ENCODE measurements around the gene JAG2. TPM values are rescaled to one million over a fixed set of nuclear protein-coding genes. Genes with fewer than 3 reads are reported as not detected.

JAG2 gene
- total RNA-seq, 4 donors from 2014 or later = 7.5 to 33.0 (median 11.2) TPM

DNA sequence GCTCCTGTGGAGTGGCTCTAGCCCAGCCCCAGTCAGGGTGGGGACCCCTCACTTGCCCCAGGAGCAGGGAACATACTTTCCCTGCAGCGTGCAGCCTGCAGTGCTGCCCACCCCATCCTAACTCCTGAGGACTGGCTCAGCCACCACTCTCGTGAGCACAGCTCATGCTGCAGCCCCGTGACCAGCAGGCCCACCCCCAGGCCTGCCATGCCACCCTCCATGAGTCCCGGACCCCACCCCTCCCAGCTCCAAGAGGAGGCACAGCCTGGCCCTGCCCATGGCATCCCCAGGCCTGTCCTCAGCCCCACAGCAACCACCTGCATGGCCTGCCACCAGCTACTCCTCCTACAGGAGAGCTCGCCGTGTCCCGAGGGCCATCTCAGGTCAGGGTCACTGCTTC is 3.9 kb upstream of the JAG2 start:
- DNase-seq = no peak
- Histone ChIP-seq H3K27me3 (no peaks in the 10 kb centered on the region), H3K4me3 (no peak overlapping the region), H3K36me3 (no peaks in the 10 kb centered on the region), H3K4me1 (peaks cover 0 to 36% (median 20%) of the 10 kb centered on the region in 4 donors), H3K9me3 (no peaks in the 10 kb centered on the region), H3K27ac (no peak overlapping the region)
- TF ChIP-seq CTCF (IDR thresholded peaks at IDR 0.05) (no peak), POLR2A (IDR thresholded peaks at IDR 0.05) (no peak)

DNA sequence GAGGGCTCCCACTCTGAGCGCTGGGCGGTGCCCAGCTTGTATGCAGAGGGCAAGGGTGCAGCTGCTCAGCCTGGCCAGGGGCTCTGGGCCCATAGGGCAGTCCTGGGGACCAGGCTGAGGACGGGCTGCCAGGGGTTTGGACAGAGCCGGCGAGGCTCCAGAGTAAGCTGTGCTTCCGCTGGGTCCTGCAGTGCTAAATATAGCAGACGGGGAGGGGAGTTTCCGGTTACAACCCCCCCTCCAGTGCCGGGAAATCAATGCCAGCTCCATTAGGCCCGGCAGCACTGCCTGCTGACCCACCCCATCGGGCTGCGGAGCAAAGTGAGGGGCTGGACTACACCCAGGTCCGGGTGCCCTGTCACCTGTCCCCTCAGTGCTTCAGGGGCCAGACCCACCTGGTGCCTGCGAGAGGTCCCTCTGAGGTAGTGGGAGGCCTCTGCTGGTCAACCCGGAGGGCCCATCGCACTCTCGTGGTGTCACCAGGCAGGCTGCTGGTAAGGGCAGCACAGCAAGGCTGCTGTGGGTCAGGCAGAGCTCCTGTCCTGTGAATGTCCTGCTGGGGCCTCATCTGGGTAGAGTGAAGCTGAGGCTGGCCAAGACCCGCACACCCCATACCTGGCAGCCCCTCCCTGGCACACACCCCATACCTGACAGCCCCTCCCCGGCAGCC is 2.6 kb upstream of the JAG2 start:
- H3K4me3 ChIP-seq = no peak overlapping the region
- no peaks in the 10 kb centered on the region for H3K9me3 ChIP-seq
- TF ChIP-seq POLR2A (IDR thresholded peaks at IDR 0.05) (no peak), CTCF (IDR thresholded peaks at IDR 0.05) (no peak)
- H3K4me1 ChIP-seq = peaks cover 0 to 40% (median 21%) of the 10 kb centered on the region in 4 donors
- H3K36me3 ChIP-seq = no peaks in the 10 kb centered on the region
- H3K27me3 ChIP-seq = no peaks in the 10 kb centered on the region
- no peak for DNase-seq
- no peak overlapping the region for H3K27ac ChIP-seq

- DNase-seq = no peak
- Histone ChIP-seq H3K36me3 (no peaks in the 10 kb centered on the region), H3K27me3 (no peaks in the 10 kb centered on the region), H3K4me1 (peaks cover 0 to 45% (median 22%) of the 10 kb centered on the region in 4 donors), H3K27ac (no peak overlapping the region), H3K4me3 (no peak overlapping the region), H3K9me3 (no peaks in the 10 kb centered on the region)
- TF ChIP-seq CTCF (IDR thresholded peaks at IDR 0.05) (no peak), POLR2A (IDR thresholded peaks at IDR 0.05) (no peak)
Observed at GRCh38 chr14:105169776-105170655, 1.4 kb upstream of the JAG2 start.

DNA sequence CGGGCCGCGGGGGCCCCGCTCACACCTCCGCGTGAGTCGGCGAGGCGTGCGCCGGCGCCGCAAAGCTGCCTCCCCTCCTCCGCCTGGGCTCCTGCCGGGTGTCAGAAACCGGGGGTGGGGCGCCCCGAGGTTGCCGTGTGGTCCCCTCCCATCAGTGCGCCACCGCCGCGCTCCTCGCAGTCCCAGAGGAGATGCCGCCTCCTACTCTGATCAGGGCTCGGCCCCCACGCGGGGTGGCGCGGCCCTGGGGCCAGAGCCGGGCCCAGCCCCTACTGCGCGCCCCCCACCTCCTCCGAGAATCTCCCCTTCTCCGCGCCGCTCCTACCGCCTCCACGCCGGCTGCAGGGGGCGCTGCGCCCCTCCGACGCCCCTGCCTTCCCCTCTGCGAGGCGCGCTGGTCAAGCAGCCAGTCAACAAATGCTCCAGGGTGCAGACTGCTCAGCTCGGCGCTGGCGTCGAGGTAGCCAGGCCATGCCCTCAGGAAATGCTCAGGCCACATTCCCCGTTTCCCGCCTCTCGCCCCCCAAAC is 467 bp upstream of the JAG2 start:
- Histone ChIP-seq H3K9me3 (no peaks in the 10 kb centered on the region), H3K27me3 (no peaks in the 10 kb centered on the region), H3K4me1 (peaks cover 0 to 44% (median 15%) of the 10 kb centered on the region in 4 donors), H3K4me3 (peak overlapping the region in 3 of 4 donors; percentile 37 to 57 (median 47)), H3K36me3 (no peaks in the 10 kb centered on the region), H3K27ac (peak overlapping the region in 1 of 4 donors; percentile 17)
- DNase-seq = peak in 1 of 3 donors; percentile 63
- TF ChIP-seq POLR2A (IDR thresholded peaks at IDR 0.05) = no peak
- peak in 4 of 6 experiments; percentile 27 to 36 (median 32) for TF ChIP-seq CTCF (IDR thresholded peaks at IDR 0.05)

- no peaks in the 10 kb centered on the region for H3K27me3 ChIP-seq
- H3K36me3 ChIP-seq = no peaks in the 10 kb centered on the region
- no peak for TF ChIP-seq POLR2A (IDR thresholded peaks at IDR 0.05)
- TF ChIP-seq CTCF (IDR thresholded peaks at IDR 0.05) = no peak
- no peak overlapping the region for H3K27ac ChIP-seq
- H3K4me1 ChIP-seq = peaks cover 0 to 41% (median 15%) of the 10 kb centered on the region in 4 donors
- no peak for DNase-seq
- no peaks in the 10 kb centered on the region for H3K9me3 ChIP-seq
- peak overlapping the region; percentile 25 to 63 (median 55) for H3K4me3 ChIP-seq
Observed at GRCh38 chr14:105168093-105168420, 519 bp downstream of the JAG2 start.
